ENCODE data around the gene SET. TPM values are rescaled to one million over a fixed set of nuclear protein-coding genes. Genes with fewer than 3 reads are reported as not detected.
A peak's percentile ranks its signal among the peaks of the same experiment; 100 is the strongest.

SET gene
- total RNA-seq, 1 experiment from 2014 or later: 1,009 TPM

DNA sequence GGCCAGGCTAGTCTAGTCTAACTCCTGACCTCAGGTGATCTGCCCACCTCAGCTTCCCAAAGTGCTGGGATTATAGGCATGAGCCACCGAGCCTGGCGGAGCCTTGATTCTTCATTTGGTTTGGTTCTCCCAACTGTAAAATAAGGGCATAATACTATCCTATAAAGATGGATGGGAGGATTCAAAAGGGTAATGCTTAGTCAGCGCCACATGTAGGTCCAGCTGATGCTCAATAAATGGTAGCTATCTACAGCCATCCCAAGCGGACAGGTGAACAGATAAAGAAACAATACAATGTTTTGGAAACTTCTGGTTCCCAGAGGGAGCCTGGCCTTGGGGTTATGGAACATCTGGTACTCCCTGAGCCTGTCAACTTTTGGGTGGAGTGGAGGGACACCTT lies 13.6 kb upstream of the SET start:
- TF ChIP-seq, protein P1, sequence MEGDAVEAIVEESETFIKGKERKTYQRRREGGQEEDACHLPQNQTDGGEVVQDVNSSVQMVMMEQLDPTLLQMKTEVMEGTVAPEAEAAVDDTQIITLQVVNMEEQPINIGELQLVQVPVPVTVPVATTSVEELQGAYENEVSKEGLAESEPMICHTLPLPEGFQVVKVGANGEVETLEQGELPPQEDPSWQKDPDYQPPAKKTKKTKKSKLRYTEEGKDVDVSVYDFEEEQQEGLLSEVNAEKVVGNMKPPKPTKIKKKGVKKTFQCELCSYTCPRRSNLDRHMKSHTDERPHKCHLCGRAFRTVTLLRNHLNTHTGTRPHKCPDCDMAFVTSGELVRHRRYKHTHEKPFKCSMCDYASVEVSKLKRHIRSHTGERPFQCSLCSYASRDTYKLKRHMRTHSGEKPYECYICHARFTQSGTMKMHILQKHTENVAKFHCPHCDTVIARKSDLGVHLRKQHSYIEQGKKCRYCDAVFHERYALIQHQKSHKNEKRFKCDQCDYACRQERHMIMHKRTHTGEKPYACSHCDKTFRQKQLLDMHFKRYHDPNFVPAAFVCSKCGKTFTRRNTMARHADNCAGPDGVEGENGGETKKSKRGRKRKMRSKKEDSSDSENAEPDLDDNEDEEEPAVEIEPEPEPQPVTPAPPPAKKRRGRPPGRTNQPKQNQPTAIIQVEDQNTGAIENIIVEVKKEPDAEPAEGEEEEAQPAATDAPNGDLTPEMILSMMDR (conservative IDR thresholded peaks at IDR 0.05; ENCODE audit: low read depth, low read length): no peak
- TF ChIP-seq EZH2 (IDR thresholded peaks at IDR 0.05; ENCODE audit: borderline replicate concordance, low read depth, low read length, poor library complexity, severe bottlenecking): no peak
- DNase-seq (ENCODE audit: low spot score): no peak
- intact Hi-C loops (cut with micrococcal nuclease; ENCODE audit: unreplicated experiment): no loop called here
- no TSS peak for BruUV-seq (replicated peaks)
- ChIA-PET CTCF (no interaction called here), POLR2A (ENCODE audit: low non-redundant PET) (no interaction called here)
- Histone ChIP-seq H3K9me3 (ENCODE audit: low read depth, low read length, poor library complexity, severe bottlenecking) (no peaks in the 10 kb centered on the region), H3K27ac (ENCODE audit: low read depth, low read length, poor library complexity, severe bottlenecking) (no peak overlapping the region), H3K4me1 (ENCODE audit: insufficient read depth, low read length, poor library complexity, severe bottlenecking) (no peaks in the 10 kb centered on the region), H3K4me3 (ENCODE audit: low read depth, low read length, poor library complexity, severe bottlenecking) (no peak overlapping the region), H3K36me3 (ENCODE audit: insufficient read depth, low read length, poor library complexity, severe bottlenecking) (no peaks in the 10 kb centered on the region), H3K27me3 (replicated peaks; ENCODE audit: insufficient read depth, low read depth, low read length, poor library complexity) (no peaks in the 10 kb centered on the region)

- POLR2A ChIA-PET (ENCODE audit: low non-redundant PET): interaction anchor here (0.6 kb wide), 1 partner anchor 32 kb away, joined by 3 read pairs; no protein-coding TSS in a partner anchor
- Histone ChIP-seq H3K27me3 (replicated peaks; ENCODE audit: insufficient read depth, low read depth, low read length, poor library complexity) (no peaks in the 10 kb centered on the region), H3K36me3 (ENCODE audit: insufficient read depth, low read length, poor library complexity, severe bottlenecking) (no peaks in the 10 kb centered on the region), H3K27ac (ENCODE audit: low read depth, low read length, poor library complexity, severe bottlenecking) (no peak overlapping the region), H3K9me3 (ENCODE audit: low read depth, low read length, poor library complexity, severe bottlenecking) (no peaks in the 10 kb centered on the region), H3K4me1 (ENCODE audit: insufficient read depth, low read length, poor library complexity, severe bottlenecking) (no peaks in the 10 kb centered on the region), H3K4me3 (ENCODE audit: low read depth, low read length, poor library complexity, severe bottlenecking) (no peak overlapping the region)
- intact Hi-C loops (cut with micrococcal nuclease; ENCODE audit: unreplicated experiment): no loop called here
- BruUV-seq (replicated peaks): no TSS peak
- TF ChIP-seq, protein P1 (conservative IDR thresholded peaks at IDR 0.05; ENCODE audit: low read depth, low read length): no peak
- TF ChIP-seq EZH2 (IDR thresholded peaks at IDR 0.05; ENCODE audit: borderline replicate concordance, low read depth, low read length, poor library complexity, severe bottlenecking): no peak
- CTCF ChIA-PET: interaction anchor here (0.7 to 0.8 kb wide), 2 partner anchors 20 to 42 kb away, joined by 3 read pairs; no protein-coding TSS in a partner anchor
- DNase-seq (ENCODE audit: low spot score): no peak
Measured at GRCh38 chr9:128677794-128678193, 11.2 kb upstream of the SET start.

GRCh38 chr9:128683340-128684064 lies 5.5 kb upstream of the SET start:
- DNase-seq (ENCODE audit: low spot score): peak; percentile 75
- intact Hi-C loops (cut with micrococcal nuclease; ENCODE audit: unreplicated experiment): no loop called here
- TF ChIP-seq, protein P1 (conservative IDR thresholded peaks at IDR 0.05; ENCODE audit: low read depth, low read length): no peak
- TF ChIP-seq EZH2 (IDR thresholded peaks at IDR 0.05; ENCODE audit: borderline replicate concordance, low read depth, low read length, poor library complexity, severe bottlenecking): no peak
- ChIA-PET POLR2A (ENCODE audit: low non-redundant PET) (interaction anchor here (0.5 to 0.7 kb wide), 2 partner anchors 10 to 92 kb away, joined by 5 to 9 read pairs; no protein-coding TSS in a partner anchor), CTCF (interaction anchor here (0.5 kb wide), 2 partner anchors 38 to 1107 kb away, joined by 3 to 4 read pairs; no protein-coding TSS in a partner anchor)
- Histone ChIP-seq H3K36me3 (ENCODE audit: insufficient read depth, low read length, poor library complexity, severe bottlenecking) (no peaks in the 10 kb centered on the region), H3K9me3 (ENCODE audit: low read depth, low read length, poor library complexity, severe bottlenecking) (no peaks in the 10 kb centered on the region), H3K4me1 (ENCODE audit: insufficient read depth, low read length, poor library complexity, severe bottlenecking) (peaks cover 20% of the 10 kb centered on the region), H3K4me3 (ENCODE audit: low read depth, low read length, poor library complexity, severe bottlenecking) (peak overlapping the region; percentile 55), H3K27me3 (replicated peaks; ENCODE audit: insufficient read depth, low read depth, low read length, poor library complexity) (no peaks in the 10 kb centered on the region), H3K27ac (ENCODE audit: low read depth, low read length, poor library complexity, severe bottlenecking) (peak overlapping the region; percentile 71)
- no TSS peak for BruUV-seq (replicated peaks)

All from A673 (cell line).